NOMO-1 treated with dmso at 0.1 percent for 144 hours (cell line): ENCODE results near the gene MFSD6.
A peak's percentile ranks its signal among the peaks of the same experiment; 100 is the strongest.
"Not testable (repeated sequence)": the region's sequence is repeated elsewhere in the genome, so short reads cannot be mapped to it uniquely, and the experiment has no call there.

Experiments used
- DNase-seq: peaks from one replicate; lab custom pipeline; 2025; ENCODE audit not compliant: unreplicated experiment; lab: John Stamatoyannopoulos, UW

The MFSD6 gene

GRCh38 chr2:190407662-190408537 is at the start of gene MFSD6:
Gene MFSD6, plus strand, starts transcription at chr2:190408355. Its CDS starts 27,675 bp downstream, at chr2:190436030.
- DNase-seq, result peak; percentile 8

GRCh38 chr2:190358655-190359448 is 49.3 kb upstream of the MFSD6 start:
- DNase-seq, result not testable (repeated sequence)

DNA sequence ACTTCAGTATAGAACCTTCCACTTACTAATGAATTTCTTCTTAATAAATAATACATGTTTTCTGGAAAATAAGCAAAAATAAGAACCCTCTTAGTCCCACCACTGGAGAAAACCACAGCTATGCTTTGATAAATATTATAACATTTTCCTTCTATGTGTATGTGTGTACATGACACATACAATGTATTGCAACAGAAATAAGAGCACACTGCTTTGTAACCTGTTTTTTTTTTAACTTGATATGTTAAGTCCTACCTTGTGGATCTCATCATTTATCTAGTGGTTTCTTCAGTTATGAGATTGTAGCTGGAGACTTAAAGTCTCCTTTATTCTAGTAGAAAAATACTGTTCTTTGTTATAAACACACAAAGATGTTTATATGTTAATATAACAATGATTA is 47.6 kb upstream of the MFSD6 start:
- DNase-seq, result no peak

DNA sequence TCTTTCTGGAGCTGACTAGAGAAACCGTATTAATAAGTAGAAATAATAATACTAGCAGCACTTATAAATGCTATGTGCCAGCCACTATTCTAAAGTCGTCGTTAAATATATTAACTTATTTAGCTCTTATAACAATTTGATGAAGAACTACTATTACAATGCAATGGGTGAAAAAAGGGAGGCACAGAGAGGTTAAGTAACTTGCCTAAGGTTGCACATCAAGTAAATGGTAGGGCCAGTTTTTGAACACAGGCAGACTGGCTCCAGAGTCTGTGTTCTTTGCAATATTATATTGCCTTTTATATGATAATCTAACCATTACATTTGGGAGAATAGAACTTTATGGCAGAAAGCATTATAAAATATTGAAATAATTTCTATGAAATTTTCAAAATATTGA is 47.2 kb upstream of the MFSD6 start:
- no peak for DNase-seq

DNA sequence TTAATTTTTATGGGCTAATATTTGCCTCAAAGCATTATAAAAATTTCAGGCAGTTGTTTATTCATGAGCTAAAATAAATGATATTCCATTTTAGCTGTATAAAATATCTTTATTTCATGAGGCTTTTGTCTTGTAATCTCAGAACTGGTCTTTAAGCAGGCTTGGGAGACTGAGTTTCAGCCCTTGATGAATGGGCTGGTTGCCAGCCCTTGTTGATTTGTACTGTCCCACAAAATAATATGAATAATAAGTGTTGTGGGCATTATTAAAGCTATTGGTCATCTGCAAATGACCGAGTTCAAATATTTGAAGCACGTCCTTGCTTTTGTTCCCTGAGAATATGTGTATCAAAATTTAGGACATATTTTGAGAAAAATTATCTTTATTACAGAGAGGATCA is 46.6 kb upstream of the MFSD6 start:
- DNase-seq, result no peak

GRCh38 chr2:190362894-190363293 is 45.3 kb upstream of the MFSD6 start:
- DNase-seq, result no peak

DNA sequence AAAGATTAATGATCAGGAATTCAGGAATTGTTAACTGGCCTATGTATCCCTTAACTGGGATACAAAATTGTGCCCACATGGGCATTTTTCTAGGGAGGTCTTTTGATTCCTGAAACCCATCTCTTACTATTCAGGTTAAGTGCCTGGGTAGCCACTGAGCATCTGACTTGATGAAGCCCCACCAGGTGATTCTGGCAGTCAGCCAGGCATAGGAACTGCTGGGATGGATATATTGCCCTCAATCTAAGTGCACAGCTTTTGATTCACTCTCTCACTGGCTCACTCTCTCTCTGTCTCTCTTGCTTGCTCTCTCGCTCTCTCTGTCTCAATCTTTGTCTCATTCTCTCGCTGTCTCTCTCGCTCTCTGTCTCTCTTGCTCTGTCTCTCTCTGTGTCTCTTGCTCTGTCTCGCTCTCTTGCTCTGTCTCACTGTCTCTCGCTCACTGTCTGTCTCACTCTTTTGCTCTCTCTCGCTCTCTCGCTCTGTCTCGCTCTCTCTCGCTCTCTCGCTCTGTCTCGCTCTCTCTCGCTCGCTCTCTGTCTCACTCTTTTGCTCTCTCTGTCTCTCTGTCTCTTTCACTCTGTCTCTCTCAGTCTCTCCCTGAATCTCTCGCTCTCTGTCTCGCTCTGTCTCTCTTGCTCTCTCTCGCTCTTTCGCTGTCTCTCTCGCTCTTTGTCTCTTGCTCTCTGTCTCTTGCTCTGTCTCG is 42.5 kb upstream of the MFSD6 start:
- DNase-seq, result no peak

DNA sequence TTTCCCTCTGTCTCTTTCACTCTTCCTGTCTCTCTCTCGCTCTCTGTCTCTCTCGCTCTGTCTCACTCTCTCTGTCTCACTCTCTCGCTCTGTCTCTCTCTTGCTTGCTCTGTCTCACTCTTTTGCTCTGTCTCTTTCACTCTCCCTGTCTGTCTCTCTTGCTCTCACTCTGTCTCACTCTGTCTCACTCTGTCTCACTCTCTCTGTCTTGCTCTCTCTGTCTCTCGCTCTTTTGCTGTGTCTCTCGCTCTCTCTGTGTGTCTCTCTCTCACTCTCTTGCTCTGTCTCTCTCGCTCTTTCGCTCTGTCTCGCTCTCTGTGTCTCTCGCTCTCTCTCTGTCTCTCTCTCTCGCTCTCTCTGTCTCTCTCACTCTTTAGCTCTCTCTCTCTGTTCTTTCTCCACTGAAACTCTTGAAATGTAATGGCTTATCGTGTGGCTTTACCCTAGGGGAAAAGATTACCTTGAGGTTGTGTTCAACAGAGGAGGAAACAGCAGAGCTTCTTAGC is 41.9 kb upstream of the MFSD6 start:
- no peak for DNase-seq

- no peak for DNase-seq
Observed at GRCh38 chr2:190367091-190367490, 41.1 kb upstream of the MFSD6 start.

GRCh38 chr2:190369635-190370034 is 38.5 kb upstream of the MFSD6 start:
- DNase-seq, result no peak

- DNase-seq, result no peak
Observed at GRCh38 chr2:190376083-190376482, 32.1 kb upstream of the MFSD6 start.

DNA sequence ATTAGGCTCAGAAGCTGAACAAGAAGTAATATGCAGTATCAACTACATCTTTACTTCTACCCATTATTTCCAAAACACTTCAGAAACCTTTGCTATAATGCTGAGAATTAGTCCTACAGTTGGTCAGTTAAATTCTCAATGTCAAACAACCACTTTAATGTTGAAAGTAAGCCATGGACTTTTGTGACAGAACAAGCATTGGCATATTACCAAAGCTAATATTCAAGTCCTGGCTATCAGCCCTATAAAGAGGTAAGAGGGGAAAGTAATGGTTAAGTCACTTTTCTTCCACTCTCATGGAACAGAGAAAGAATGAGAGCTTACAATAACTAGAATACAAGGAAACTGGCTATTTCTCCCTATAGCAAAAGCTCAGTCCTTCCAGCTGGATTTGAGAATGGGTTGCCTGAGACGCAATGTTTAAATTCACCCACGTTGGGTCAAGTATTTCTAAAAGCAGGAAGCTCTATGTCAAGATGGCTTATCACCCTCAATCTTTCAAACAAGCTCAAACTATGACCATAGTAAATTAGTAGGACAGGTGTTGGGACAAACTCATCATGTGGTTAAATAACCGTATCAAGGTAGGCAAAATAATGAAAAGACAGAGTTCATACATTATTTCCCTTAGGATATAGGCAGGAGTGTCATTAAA is 31.4 kb upstream of the MFSD6 start:
- no peak for DNase-seq

DNA sequence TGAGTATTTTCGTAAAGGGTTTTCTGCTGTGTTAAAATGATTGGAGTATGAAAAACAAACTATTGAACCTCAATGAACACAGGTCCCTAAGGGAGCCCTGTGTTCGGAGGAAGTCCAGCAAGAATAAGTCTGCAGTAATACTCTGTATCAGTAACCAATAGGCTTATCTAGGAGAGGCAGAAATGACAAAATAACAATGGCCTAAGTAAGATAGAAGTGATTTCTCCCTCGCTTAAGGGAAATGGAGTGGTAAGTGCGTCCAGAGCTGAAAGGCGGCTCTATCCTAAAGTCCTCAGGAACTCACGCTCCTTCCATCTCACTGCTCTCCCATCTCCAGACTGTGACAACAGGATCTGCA is 29.3 kb upstream of the MFSD6 start:
- DNase-seq, result no peak

GRCh38 chr2:190379249-190379964 is 28.7 kb upstream of the MFSD6 start:
- no peak for DNase-seq

DNA sequence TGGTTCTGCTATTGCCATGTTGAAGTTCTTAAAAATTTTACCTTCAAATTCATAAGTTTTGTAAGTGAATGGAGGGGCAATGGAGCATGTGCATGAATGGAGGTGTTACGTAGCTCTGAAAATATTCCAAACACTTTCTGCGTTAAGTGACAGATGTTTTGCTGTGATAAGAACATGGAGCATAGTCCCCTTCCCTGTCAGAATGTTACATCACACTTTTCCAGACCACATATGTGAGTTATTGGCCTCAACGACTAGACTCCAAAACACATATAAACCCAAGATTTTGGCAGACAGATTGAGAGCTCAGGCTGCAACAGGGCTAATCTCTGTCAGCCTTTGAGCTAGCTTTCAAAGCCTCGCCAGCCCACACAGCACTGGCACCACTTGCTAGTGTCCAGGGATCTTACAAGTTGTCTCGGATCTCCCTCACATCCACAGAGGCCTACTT is 27.2 kb upstream of the MFSD6 start:
- DNase-seq, result no peak

- DNase-seq, result peak; percentile 13
Observed at GRCh38 chr2:190382851-190383250, 25.3 kb upstream of the MFSD6 start.

GRCh38 chr2:190387422-190387821 is 20.7 kb upstream of the MFSD6 start:
- DNase-seq, result no peak

DNA sequence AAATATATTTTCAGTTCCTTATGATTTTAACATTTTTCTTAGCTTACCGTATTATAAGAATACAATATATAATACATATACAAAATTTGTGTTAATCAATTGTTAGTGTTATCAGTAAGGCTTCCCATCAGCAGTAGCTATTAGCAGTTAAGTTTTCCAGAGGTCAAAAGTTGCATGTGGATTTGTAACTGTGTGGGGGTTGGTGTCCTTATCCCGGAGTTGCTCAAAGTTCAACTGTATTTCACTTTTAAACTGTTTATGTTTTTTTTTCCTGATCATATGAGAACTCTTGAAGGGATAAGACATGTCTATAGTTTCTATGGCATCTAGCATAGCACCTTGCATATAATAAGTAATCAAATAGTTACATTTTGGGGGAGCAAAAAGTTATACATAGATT is 11.9 kb upstream of the MFSD6 start:
- DNase-seq, result no peak

DNA sequence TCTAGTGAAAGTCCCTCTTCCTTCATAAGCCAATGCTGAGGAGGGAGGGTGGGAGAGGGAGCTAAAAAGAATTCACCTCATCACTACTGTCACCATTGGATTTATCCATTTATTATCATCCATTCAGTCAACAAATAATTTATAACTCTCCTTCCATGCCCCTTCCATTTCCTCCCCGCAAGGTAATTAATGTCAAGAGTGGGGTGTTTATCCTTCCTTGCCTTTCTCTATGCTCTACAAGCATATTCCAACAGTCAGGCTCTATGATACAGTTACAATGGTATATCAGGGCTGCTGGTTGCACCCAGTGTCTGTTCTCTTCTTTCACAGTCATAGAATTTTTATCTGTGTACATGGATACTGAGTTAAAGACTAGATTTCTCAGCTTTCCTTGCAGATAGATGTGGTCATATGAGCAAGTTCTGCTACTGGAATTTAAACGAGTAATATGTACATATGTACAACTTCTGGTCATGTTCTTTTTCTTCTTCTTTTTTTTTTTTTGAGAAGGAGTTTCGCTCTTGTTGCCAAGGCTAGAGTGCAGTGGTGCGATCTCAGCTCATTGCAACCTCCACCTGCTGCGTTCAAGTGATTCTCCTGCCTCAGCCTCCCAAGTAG is 5.1 kb upstream of the MFSD6 start:
- DNase-seq, result no peak

DNA sequence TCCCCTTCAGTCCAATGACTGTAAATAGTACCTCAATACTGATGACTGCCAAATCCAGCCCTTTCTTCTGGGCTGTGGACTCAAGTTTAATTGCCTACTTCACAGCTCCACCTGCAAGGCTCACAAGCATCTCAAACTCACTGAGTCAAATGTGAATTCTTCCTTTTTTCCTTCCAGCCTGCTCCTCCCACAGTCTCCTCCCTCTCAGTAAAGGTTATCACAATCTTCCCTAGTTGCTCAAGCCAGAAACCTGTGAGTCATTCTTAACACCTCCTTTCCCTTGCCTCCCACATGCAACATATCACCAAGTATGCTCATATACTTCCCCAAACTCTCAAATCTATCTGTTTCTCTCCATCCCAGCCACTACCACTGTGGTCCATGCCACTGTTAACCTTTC is 3.7 kb upstream of the MFSD6 start:
- peak; percentile 49 for DNase-seq
